OCI-LY3 (cell line): ENCODE measurements around the gene POLR2B.
A peak's percentile ranks its signal among the peaks of the same experiment; 100 is the strongest.

ENCODE experiments used
- H2AFZ ChIP-seq: fragments of 200-600, 300-600 bp; shearing (Covaris generic); 2 replicates; pipeline ENCODE4 v1.6.0; 2014; ENCODE audit warnings: antibody characterized with exemption, low read depth, low read length
- H3K27ac ChIP-seq: fragments of 200-600, 300-600 bp; sonication (generic); 2 replicates; pipeline ENCODE4 v1.5.1; 2014; ENCODE audit warnings: mild to moderate bottlenecking, low read length, moderate library complexity, mixed read lengths
- H3K27me3 ChIP-seq: fragments of 200-600, 300-600 bp; sonication (generic); 2 replicates; pipeline ENCODE4 v1.6.1; 2014; ENCODE audit warnings: low read depth, low read length, mixed read lengths
- H3K36me3 ChIP-seq: fragments of 200-600, 300-600 bp; sonication (generic); replicated peaks from 2 replicates; pipeline ENCODE3; 2014; ENCODE audit warnings: low read depth, low read length, mixed read lengths
- H3K4me1 ChIP-seq: fragments of 300-600, 200-600 bp; sonication (generic); 2 replicates; pipeline ENCODE4 v1.6.1; 2014; ENCODE audit warnings: low read length, mixed read lengths
- H3K4me2 ChIP-seq: fragments of 200-600, 300-600 bp; sonication (generic); 2 replicates; pipeline ENCODE4 v1.6.1; 2014; ENCODE audit warnings: low read length, mixed read lengths
- H3K4me3 ChIP-seq: fragments of 300-600, 200-600 bp; sonication (generic); 2 replicates; pipeline ENCODE4 v1.5.1; 2014; ENCODE audit warnings: antibody characterized with exemption, mild to moderate bottlenecking, low read length, moderate library complexity
- H3K79me2 ChIP-seq: fragments of 300-600, 200-600 bp; shearing (Covaris generic); 2 replicates; pipeline ENCODE4 v1.6.1; 2014; ENCODE audit warnings: mild to moderate bottlenecking, low read length, mixed read lengths
- H3K9ac ChIP-seq: fragments of 300-600, 200-600 bp; shearing (Covaris generic); 2 replicates; pipeline ENCODE4 v1.6.0; 2014; ENCODE audit warnings: mild to moderate bottlenecking, low read length, moderate library complexity
- H3K9me3 ChIP-seq: fragments of 200-600, 300-600 bp; shearing (Covaris generic); 2 replicates; pipeline ENCODE4 v1.6.1; 2014; ENCODE audit warnings: low read length, mixed read lengths; ENCODE audit not compliant: insufficient read depth
- H4K20me1 ChIP-seq: fragments of 200-600, 300-600 bp; sonication (generic); 2 replicates; pipeline ENCODE4 v1.6.1; 2016; ENCODE audit warnings: low read length, mixed read lengths; ENCODE audit not compliant: insufficient read depth
- EZH2phosphoT487 ChIP-seq: fragments of 200-600 bp; shearing (Covaris generic); IDR thresholded peaks from 2 replicates; pipeline ENCODE4 v1.6.1; 2018; ENCODE audit warnings: antibody characterized with exemption, mixed run types, low read depth
- TF ChIP-seq, protein P1 (sequence below): fragments of 200-600, 300-600 bp; sonication (generic); IDR thresholded peaks from 2 replicates; pipeline ENCODE4 v1.5.1; 2014; ENCODE audit warnings: antibody characterized with exemption, low read length, low read depth

Gene POLR2B

DNA sequence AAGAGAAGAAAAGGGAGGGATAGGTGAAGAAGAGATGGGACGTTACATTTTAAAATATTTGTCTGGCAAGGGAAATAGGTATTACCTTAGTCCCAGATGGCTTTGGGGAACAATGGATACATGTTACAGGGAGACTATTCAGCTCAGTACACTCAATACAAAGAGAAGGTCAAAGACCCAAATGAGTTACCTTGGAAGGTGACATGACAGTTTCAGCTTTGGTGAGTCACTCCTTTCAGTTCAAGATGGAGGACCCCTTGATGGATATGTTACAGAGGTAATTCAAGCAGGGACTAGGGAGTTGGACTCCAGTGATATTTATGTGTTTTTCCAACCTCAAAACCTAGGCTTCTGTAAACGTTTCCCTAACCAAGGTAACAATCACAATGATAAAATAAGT lies 6.3 kb upstream of the POLR2B start:
- Histone ChIP-seq H4K20me1 (peaks cover 11% of the 10 kb centered on the region), H3K27me3 (no peaks in the 10 kb centered on the region), H3K27ac (no peak overlapping the region)

DNA sequence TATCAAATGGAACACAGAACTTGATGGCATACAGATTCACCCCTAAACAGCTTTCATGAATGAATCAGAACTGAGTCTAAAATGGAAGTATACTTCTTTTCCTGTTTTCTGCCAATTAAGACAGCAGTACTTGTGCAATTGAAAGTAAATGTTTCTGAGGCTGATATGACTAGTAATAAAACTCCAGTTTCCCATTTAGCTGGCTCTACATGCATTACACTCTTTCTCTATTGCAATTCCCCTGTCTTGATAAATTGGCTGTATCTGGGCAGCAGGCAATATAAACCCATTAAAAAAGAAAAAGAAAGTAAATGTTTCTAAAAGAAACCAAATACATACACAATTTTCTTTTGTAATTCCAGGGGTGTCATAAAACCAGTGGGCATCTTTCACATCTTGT lies 5.9 kb upstream of the POLR2B start:
- Histone ChIP-seq H3K27me3 (no peaks in the 10 kb centered on the region), H2AFZ (no peak overlapping the region), H4K20me1 (peaks cover 11% of the 10 kb centered on the region), H3K79me2 (peaks cover 49% of the 10 kb centered on the region), H3K9me3 (peaks cover 14% of the 10 kb centered on the region; the same call in 1 of the 2 replicates), H3K27ac (no peak overlapping the region), H3K4me3 (no peak overlapping the region), H3K4me1 (peaks cover 5% of the 10 kb centered on the region), H3K9ac (no peak overlapping the region), H3K4me2 (no peak overlapping the region), H3K36me3 (peaks cover 53% of the 10 kb centered on the region)
- TF ChIP-seq, protein P1, sequence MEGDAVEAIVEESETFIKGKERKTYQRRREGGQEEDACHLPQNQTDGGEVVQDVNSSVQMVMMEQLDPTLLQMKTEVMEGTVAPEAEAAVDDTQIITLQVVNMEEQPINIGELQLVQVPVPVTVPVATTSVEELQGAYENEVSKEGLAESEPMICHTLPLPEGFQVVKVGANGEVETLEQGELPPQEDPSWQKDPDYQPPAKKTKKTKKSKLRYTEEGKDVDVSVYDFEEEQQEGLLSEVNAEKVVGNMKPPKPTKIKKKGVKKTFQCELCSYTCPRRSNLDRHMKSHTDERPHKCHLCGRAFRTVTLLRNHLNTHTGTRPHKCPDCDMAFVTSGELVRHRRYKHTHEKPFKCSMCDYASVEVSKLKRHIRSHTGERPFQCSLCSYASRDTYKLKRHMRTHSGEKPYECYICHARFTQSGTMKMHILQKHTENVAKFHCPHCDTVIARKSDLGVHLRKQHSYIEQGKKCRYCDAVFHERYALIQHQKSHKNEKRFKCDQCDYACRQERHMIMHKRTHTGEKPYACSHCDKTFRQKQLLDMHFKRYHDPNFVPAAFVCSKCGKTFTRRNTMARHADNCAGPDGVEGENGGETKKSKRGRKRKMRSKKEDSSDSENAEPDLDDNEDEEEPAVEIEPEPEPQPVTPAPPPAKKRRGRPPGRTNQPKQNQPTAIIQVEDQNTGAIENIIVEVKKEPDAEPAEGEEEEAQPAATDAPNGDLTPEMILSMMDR: no peak
- TF ChIP-seq EZH2phosphoT487: no peak

More for the DNA sequence above, 6.3 kb upstream of the POLR2B start:
- H3K9ac ChIP-seq: no peak overlapping the region
- no peak overlapping the region for H3K4me3 ChIP-seq
- H3K79me2 ChIP-seq: peaks cover 49% of the 10 kb centered on the region
- H2AFZ ChIP-seq: no peak overlapping the region
- H3K9me3 ChIP-seq: peaks cover 14% of the 10 kb centered on the region; the same call in 1 of the 2 replicates
- no peak overlapping the region for H3K4me2 ChIP-seq
- peaks cover 57% of the 10 kb centered on the region for H3K36me3 ChIP-seq
- TF ChIP-seq, protein P1: no peak
- no peak for TF ChIP-seq EZH2phosphoT487
- H3K4me1 ChIP-seq: peaks cover 5% of the 10 kb centered on the region

DNA sequence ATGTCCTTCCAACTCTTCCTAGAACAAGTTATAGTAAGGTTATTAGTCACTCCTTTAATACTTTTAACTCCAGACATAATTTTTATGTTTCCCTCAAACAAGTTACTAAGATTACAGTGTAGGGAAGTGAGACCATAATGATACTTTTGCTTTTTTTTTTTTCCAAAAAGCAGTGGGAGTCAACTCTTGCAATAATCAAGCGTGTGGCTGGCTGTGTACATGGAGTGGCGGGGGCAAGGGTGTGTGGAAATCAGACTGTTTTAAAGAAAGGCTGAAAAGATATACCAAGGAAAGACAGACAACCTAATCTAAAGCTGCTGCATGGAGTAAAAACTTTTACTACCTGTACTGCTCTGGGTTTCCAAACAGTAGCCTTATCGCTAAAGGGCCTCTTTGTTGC lies 5.4 kb upstream of the POLR2B start:
- Histone ChIP-seq H3K4me2 (no peak overlapping the region), H3K4me3 (no peak overlapping the region), H3K4me1 (peaks cover 5% of the 10 kb centered on the region), H4K20me1 (peaks cover 11% of the 10 kb centered on the region), H3K27me3 (no peaks in the 10 kb centered on the region), H3K9ac (no peak overlapping the region), H3K9me3 (peaks cover 14% of the 10 kb centered on the region; the same call in 1 of the 2 replicates), H3K36me3 (peaks cover 53% of the 10 kb centered on the region), H2AFZ (no peak overlapping the region), H3K27ac (no peak overlapping the region), H3K79me2 (peaks cover 49% of the 10 kb centered on the region)
- TF ChIP-seq EZH2phosphoT487: no peak
- TF ChIP-seq, protein P1: no peak

DNA sequence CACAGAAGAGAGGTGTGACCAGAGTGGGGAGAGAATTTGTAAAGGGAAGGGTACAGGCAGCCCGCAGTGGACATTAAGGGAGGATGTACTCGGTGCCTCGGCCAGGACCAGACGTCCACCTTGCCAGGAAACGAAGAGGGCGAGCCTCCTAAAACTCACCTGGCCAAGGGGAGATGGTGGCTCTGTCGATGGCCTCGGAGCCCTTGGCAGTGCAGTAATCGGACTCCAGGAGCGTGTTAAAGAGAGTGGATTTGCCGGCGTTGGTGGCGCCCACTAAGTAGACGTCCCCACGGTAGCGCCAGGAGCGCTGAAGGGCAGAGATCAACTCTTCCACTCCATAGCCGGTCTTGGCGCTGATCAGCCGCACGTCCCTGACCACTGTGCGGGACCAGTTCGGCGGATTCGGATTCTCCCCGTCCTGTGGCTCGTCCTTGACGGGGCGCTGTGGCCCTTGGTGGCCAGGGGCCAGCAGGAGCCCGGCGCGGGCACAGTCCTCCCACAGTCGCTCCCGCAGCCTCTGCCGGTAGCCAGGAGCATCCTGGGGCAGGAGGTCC lies 2.3 kb upstream of the POLR2B start:
- H3K9ac ChIP-seq: peak overlapping the region; percentile 88
- H3K4me1 ChIP-seq: peaks cover 14% of the 10 kb centered on the region
- H3K4me3 ChIP-seq: peak overlapping the region; percentile 97
- H3K4me2 ChIP-seq: peak overlapping the region; percentile 93
- H4K20me1 ChIP-seq: peaks cover 27% of the 10 kb centered on the region
- no peak overlapping the region for H3K27ac ChIP-seq
- H3K9me3 ChIP-seq: peaks cover 14% of the 10 kb centered on the region; the same call in 1 of the 2 replicates
- no peak overlapping the region for H2AFZ ChIP-seq
- no peak for TF ChIP-seq EZH2phosphoT487
- TF ChIP-seq, protein P1: no peak
- H3K27me3 ChIP-seq: no peaks in the 10 kb centered on the region
- H3K36me3 ChIP-seq: peaks cover 42% of the 10 kb centered on the region
- peaks cover 79% of the 10 kb centered on the region for H3K79me2 ChIP-seq
